K562 (cell line): ENCODE results near the gene PRKCQ. TPM values are rescaled to one million over a fixed set of nuclear protein-coding genes. Genes with fewer than 3 reads are reported as not detected.

Experiments
- CREB1 ChIP-seq, 2 experiments: sonication (generic) in 1 of 2; formaldehyde crosslinking in 1 of 2; IDR thresholded peaks; 2 replicates each; pipeline versions ENCODE4 v1.6.1 to v1.8.0; 2012 to 2022; ENCODE audit warnings: inconsistent platforms in 1 of 2, mild to moderate bottlenecking in 1 of 2, missing genetic modification reagents in 1 of 2, moderate library complexity in 1 of 2
- GATAD2B ChIP-seq: fragments of 450-650 bp; IDR thresholded peaks from 2 replicates; pipeline ENCODE4 v1.6.1; 2017; ENCODE audit warnings: mild to moderate bottlenecking, borderline replicate concordance
- ID3 ChIP-seq, 2 experiments: fragments of 250-450 bp in 1 of 2; fragments of 450-650 bp in 1 of 2; sonication (Bioruptor Pico) in 1 of 2; IDR thresholded peaks; 2 replicates each; pipeline versions ENCODE4 v1.6.1 to v1.8.0; 2016 to 2021; ENCODE audit warnings: mild to moderate bottlenecking in 2 of 2, moderate library complexity in 2 of 2, missing compliant biosample characterization in 1 of 2, missing genetic modification characterization in 1 of 2
- KDM2B ChIP-seq: fragments of 250-450 bp; sonication (Bioruptor Pico); IDR thresholded peaks from 2 replicates; pipeline ENCODE4 v1.8.0; 2021; ENCODE audit warnings: mild to moderate bottlenecking, moderate library complexity
- MTA1 ChIP-seq: fragments of 450-650 bp; IDR thresholded peaks from 2 replicates; pipeline ENCODE4 v1.6.1; 2017; ENCODE audit warnings: borderline replicate concordance
- TAF9B ChIP-seq: fragments of 450-650 bp; IDR thresholded peaks from 2 replicates; pipeline ENCODE4 v1.6.1; 2018; ENCODE audit warnings: mild to moderate bottlenecking; ENCODE audit not compliant: partially characterized antibody
- polyA plus RNA-seq, 8 experiments: library from polyadenylated mRNA; depleted of rRNA in 4 of 8; stranded (reverse) in 5 of 8; unstranded in 3 of 8; fragments of >200 nt; fragmentation: Nextera tagmentation in 2 of 8; fragmentation: Illumina TruSeq in 1 of 8; extraction: Ambion mirVana in 2 of 8; extraction: Trizol in 1 of 8; gene quantifications; 2 replicates each; pipeline versions ENCODE4 v1.2.1 to v1.2.3, GENCODE V29; 2011 to 2014; ENCODE audit warnings: inconsistent platforms in 1 of 8, missing spikeins in 1 of 8
- total RNA-seq, 7 experiments: library from RNA; depleted of rRNA in 6 of 7; stranded (reverse); fragments of >200 nt in 6 of 7; fragmentation: Illumina TruSeq in 2 of 7; extraction: Trizol in 2 of 7; gene quantifications; 2 replicates each; pipeline versions ENCODE4 v1.2.1 to v1.2.3, GENCODE V29; 2011 to 2021; ENCODE audit warnings: low replicate concordance in 1 of 7
- TF ChIP-seq, protein P1 (sequence below): fragments of 450-650 bp; IDR thresholded peaks from 2 replicates; pipeline ENCODE4 v1.7.0; 2016; ENCODE audit warnings: borderline replicate concordance
- TF ChIP-seq, protein P2 (sequence below): fragments of 450-650 bp; formaldehyde crosslinking; IDR thresholded peaks from 2 replicates; pipeline ENCODE4 v1.4.0; 2022; ENCODE audit warnings: mild to moderate bottlenecking, moderate library complexity
- TF ChIP-seq, protein P3 (sequence below): sonication (generic); formaldehyde crosslinking; IDR thresholded peaks from 2 replicates; pipeline ENCODE4 v1.8.0; 2022; ENCODE audit warnings: mild to moderate bottlenecking, missing genetic modification reagents

The PRKCQ gene
- total and polyA plus RNA-seq, 9 of the 15 experiments (the other 6 are each of a cell fraction or from before 2014, with no cell fraction given) = 4.4 to 23.3 (median 14.6) TPM

DNA sequence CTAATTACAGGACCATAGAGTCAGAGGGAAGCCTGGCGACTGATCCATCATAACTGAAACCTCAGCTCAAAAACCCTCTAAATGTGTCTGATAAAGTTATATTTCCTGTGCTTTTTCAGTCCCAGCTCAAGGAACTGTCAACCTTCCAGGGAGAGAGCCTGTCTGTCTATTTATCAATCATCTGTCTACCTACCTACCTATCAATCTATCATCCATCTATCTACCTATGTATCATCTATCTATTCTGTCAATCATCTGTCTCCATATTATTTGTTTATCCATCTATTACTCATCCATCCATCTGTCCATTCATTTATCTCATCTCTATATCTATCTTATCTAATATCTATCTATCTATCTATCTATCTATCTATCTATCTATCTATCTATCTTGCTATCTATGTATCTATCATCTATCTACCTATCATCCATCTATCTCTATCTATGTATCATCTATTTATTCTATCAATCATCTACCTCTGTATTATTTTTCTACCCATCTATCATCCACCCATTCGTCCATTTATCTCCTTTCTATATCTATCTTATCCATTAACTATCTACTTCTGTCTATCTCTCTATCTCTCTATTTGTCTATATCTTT is 161.4 kb downstream of the PRKCQ start (continued):
- TF ChIP-seq, protein P1, sequence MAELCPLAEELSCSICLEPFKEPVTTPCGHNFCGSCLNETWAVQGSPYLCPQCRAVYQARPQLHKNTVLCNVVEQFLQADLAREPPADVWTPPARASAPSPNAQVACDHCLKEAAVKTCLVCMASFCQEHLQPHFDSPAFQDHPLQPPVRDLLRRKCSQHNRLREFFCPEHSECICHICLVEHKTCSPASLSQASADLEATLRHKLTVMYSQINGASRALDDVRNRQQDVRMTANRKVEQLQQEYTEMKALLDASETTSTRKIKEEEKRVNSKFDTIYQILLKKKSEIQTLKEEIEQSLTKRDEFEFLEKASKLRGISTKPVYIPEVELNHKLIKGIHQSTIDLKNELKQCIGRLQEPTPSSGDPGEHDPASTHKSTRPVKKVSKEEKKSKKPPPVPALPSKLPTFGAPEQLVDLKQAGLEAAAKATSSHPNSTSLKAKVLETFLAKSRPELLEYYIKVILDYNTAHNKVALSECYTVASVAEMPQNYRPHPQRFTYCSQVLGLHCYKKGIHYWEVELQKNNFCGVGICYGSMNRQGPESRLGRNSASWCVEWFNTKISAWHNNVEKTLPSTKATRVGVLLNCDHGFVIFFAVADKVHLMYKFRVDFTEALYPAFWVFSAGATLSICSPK = no peak
- TF ChIP-seq GATAD2B (peak; percentile 63; the same call in 1 of the 2 replicates), CREB1 (IDR thresholded peaks at IDR 0.05) (no peak), CREB1 (CRISPR knock-in tag; IDR thresholded peaks at IDR 0.05) (no peak), TAF9B (no peak), MTA1 (peak; percentile 68; the same call in 1 of the 2 replicates), KDM2B (no peak), ID3 (CRISPR knock-in tag; IDR thresholded peaks at IDR 0.05) (no peak), ID3 (tag; IDR thresholded peaks at IDR 0.05) (no peak)
- TF ChIP-seq, protein P2, sequence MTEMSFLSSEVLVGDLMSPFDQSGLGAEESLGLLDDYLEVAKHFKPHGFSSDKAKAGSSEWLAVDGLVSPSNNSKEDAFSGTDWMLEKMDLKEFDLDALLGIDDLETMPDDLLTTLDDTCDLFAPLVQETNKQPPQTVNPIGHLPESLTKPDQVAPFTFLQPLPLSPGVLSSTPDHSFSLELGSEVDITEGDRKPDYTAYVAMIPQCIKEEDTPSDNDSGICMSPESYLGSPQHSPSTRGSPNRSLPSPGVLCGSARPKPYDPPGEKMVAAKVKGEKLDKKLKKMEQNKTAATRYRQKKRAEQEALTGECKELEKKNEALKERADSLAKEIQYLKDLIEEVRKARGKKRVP (CRISPR knock-in tag) = no peak
- TF ChIP-seq, protein P3, sequence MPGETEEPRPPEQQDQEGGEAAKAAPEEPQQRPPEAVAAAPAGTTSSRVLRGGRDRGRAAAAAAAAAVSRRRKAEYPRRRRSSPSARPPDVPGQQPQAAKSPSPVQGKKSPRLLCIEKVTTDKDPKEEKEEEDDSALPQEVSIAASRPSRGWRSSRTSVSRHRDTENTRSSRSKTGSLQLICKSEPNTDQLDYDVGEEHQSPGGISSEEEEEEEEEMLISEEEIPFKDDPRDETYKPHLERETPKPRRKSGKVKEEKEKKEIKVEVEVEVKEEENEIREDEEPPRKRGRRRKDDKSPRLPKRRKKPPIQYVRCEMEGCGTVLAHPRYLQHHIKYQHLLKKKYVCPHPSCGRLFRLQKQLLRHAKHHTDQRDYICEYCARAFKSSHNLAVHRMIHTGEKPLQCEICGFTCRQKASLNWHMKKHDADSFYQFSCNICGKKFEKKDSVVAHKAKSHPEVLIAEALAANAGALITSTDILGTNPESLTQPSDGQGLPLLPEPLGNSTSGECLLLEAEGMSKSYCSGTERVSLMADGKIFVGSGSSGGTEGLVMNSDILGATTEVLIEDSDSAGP = no peak
